Astrocyte (in vitro differentiated cells and primary cell): Measurements from ENCODE around the gene OR6Q1. TPM values are rescaled to one million over a fixed set of nuclear protein-coding genes. Genes with fewer than 3 reads are reported as not detected.

Source experiments
- DNase-seq: peaks from one replicate; pipeline ENCODE4 v3.0.0-alpha.2; 2010; ENCODE audit warnings: low read depth
- FAIRE-seq: peaks from 2 replicates; lab custom pipeline; 2011; peaks lifted over from hg19 to GRCh38; lab: Jason Lieb, UNC
- H2AFZ ChIP-seq: 2 replicates; pipeline ENCODE4 v1.6.0; 2012; ENCODE audit warnings: low read depth, low read length, inconsistent platforms
- H3K27ac ChIP-seq: 2 replicates; pipeline ENCODE4 v1.5.1; 2011; ENCODE audit warnings: low read depth, low read length, inconsistent platforms
- H3K27me3 ChIP-seq: 2 replicates; pipeline ENCODE4 v1.6.0; 2011; ENCODE audit warnings: low read length, inconsistent platforms; ENCODE audit not compliant: insufficient read depth
- H3K36me3 ChIP-seq: 2 replicates; pipeline ENCODE4 v1.5.1; 2011; ENCODE audit warnings: low read length, inconsistent platforms; ENCODE audit not compliant: insufficient read depth
- H3K4me1 ChIP-seq: 2 replicates; pipeline ENCODE4 v1.5.1; 2011; ENCODE audit warnings: low read length, inconsistent platforms; ENCODE audit not compliant: insufficient read depth
- H3K4me2 ChIP-seq: 2 replicates; pipeline ENCODE4 v1.6.0; 2012; ENCODE audit warnings: low read length, inconsistent platforms
- H3K4me3 ChIP-seq: 2 replicates; pipeline ENCODE4 v1.5.1; 2011; ENCODE audit warnings: low read depth, mild to moderate bottlenecking, low read length, inconsistent platforms; ENCODE audit not compliant: insufficient read depth
- H3K79me2 ChIP-seq: 2 replicates; pipeline ENCODE4 v1.6.0; 2012; ENCODE audit warnings: mild to moderate bottlenecking, low read length, inconsistent platforms; ENCODE audit not compliant: insufficient read depth
- H3K9ac ChIP-seq: 2 replicates; pipeline ENCODE4 v1.6.0; 2012; ENCODE audit warnings: mild to moderate bottlenecking, low read length, inconsistent platforms
- H3K9me3 ChIP-seq: 2 replicates; pipeline ENCODE4 v1.5.1; 2012; ENCODE audit warnings: low read depth, mild to moderate bottlenecking, low read length, inconsistent platforms; ENCODE audit not compliant: insufficient read depth
- H4K20me1 ChIP-seq: 2 replicates; pipeline ENCODE4 v1.6.0; 2012; ENCODE audit warnings: low read length, inconsistent platforms; ENCODE audit not compliant: insufficient read depth
- H3K27ac Mint-ChIP-seq: one replicate; pipeline ENCODE4 v1.8.0; 2021; ENCODE audit warnings: mild to moderate bottlenecking, mixed read lengths; ENCODE audit not compliant: unreplicated experiment
- H3K27me3 Mint-ChIP-seq: one replicate; pipeline ENCODE4 v1.8.0; 2021; ENCODE audit warnings: low read depth, mixed read lengths; ENCODE audit not compliant: unreplicated experiment
- H3K36me3 Mint-ChIP-seq: one replicate; pipeline ENCODE4 v1.8.0; 2021; ENCODE audit warnings: low read depth, mixed read lengths; ENCODE audit not compliant: unreplicated experiment
- H3K4me1 Mint-ChIP-seq: one replicate; pipeline ENCODE4 v1.8.0; 2021; ENCODE audit warnings: low read depth, mixed read lengths; ENCODE audit not compliant: unreplicated experiment
- H3K4me3 Mint-ChIP-seq: one replicate; pipeline ENCODE4 v1.8.0; 2021; ENCODE audit warnings: mild to moderate bottlenecking, moderate library complexity, mixed read lengths; ENCODE audit not compliant: unreplicated experiment
- H3K9me3 Mint-ChIP-seq: one replicate; pipeline ENCODE4 v1.8.0; 2021; ENCODE audit warnings: mild to moderate bottlenecking, mixed read lengths; ENCODE audit not compliant: unreplicated experiment
- CTCF ChIP-seq: IDR thresholded peaks from 2 replicates; pipeline ENCODE4 v1.5.1; 2011; ENCODE audit warnings: low read depth, mild to moderate bottlenecking, inconsistent platforms, low read length, moderate library complexity; ENCODE audit not compliant: insufficient read depth
- EZH2 ChIP-seq: IDR thresholded peaks from 2 replicates; pipeline ENCODE4 v1.6.1; 2012; ENCODE audit warnings: mild to moderate bottlenecking, low read length, inconsistent platforms; ENCODE audit not compliant: insufficient read depth
- total RNA-seq: library from RNA; stranded (reverse); gene quantifications from 2 replicates; pipeline ENCODE4 v1.2.1, GENCODE V29; 2021

OR6Q1 gene
- total RNA-seq, 1 donor from 2014 or later, result not detected

GRCh38 chr11:58059007-58059350 is 28.2 kb downstream of the OR6Q1 start:
- Histone ChIP-seq H2AFZ (peak overlapping the region; percentile 59), H3K4me2 (peak overlapping the region; percentile 50), H3K9me3 (no peaks in the 10 kb centered on the region), H3K4me3 (no peak overlapping the region), H3K36me3 (no peaks in the 10 kb centered on the region), H3K9ac (peak overlapping the region; percentile 59), H3K79me2 (no peaks in the 10 kb centered on the region), H3K27me3 (no peaks in the 10 kb centered on the region), H4K20me1 (no peaks in the 10 kb centered on the region), H3K27ac (peak overlapping the region; percentile 92), H3K4me1 (peaks cover 41% of the 10 kb centered on the region)
- peaks cover under 1% of the 10 kb centered on the region for H3K27me3 Mint-ChIP-seq
- peaks cover 40% of the 10 kb centered on the region for H3K4me1 Mint-ChIP-seq
- H3K4me3 Mint-ChIP-seq, result peak overlapping the region; percentile 61
- TF ChIP-seq CTCF (no peak), EZH2 (no peak)
- peak; percentile 96 for DNase-seq
- H3K9me3 Mint-ChIP-seq, result no peaks in the 10 kb centered on the region
- no peaks in the 10 kb centered on the region for H3K36me3 Mint-ChIP-seq
- no peak for FAIRE-seq
- H3K27ac Mint-ChIP-seq, result peak overlapping the region; percentile 99

- H3K9me3 Mint-ChIP-seq, result no peaks in the 10 kb centered on the region
- H3K9me3 ChIP-seq, result no peaks in the 10 kb centered on the region
- H3K27ac Mint-ChIP-seq, result peak overlapping the region; percentile 97
- no peak for TF ChIP-seq CTCF
- no peak for TF ChIP-seq EZH2
- no peak for DNase-seq
- no peak overlapping the region for H3K9ac ChIP-seq
- H3K4me3 Mint-ChIP-seq, result no peak overlapping the region
- H3K27me3 Mint-ChIP-seq, result peaks cover 4% of the 10 kb centered on the region
- no peak overlapping the region for H3K4me3 ChIP-seq
- no peaks in the 10 kb centered on the region for H4K20me1 ChIP-seq
- H3K27me3 ChIP-seq, result no peaks in the 10 kb centered on the region
- no peak overlapping the region for H3K4me2 ChIP-seq
- no peak overlapping the region for H2AFZ ChIP-seq
- H3K36me3 ChIP-seq, result no peaks in the 10 kb centered on the region
- no peaks in the 10 kb centered on the region for H3K36me3 Mint-ChIP-seq
- peak overlapping the region; percentile 83 for H3K27ac ChIP-seq
- H3K79me2 ChIP-seq, result no peaks in the 10 kb centered on the region
- no peak for FAIRE-seq
- H3K4me1 ChIP-seq, result peaks cover 41% of the 10 kb centered on the region
- peaks cover 40% of the 10 kb centered on the region for H3K4me1 Mint-ChIP-seq
Observed at GRCh38 chr11:58060535-58060934, 29.8 kb downstream of the OR6Q1 start.

- Histone ChIP-seq H4K20me1 (no peaks in the 10 kb centered on the region), H3K4me3 (no peak overlapping the region), H3K79me2 (no peaks in the 10 kb centered on the region), H3K9ac (peak overlapping the region; percentile 5), H3K36me3 (no peaks in the 10 kb centered on the region), H2AFZ (peak overlapping the region; percentile 14), H3K4me1 (peaks cover 41% of the 10 kb centered on the region), H3K27me3 (no peaks in the 10 kb centered on the region), H3K4me2 (peak overlapping the region; percentile 44), H3K9me3 (no peaks in the 10 kb centered on the region), H3K27ac (peak overlapping the region; percentile 63)
- Mint-ChIP-seq H3K4me1 (peaks cover 40% of the 10 kb centered on the region), H3K27me3 (peaks cover 6% of the 10 kb centered on the region), H3K4me3 (no peak overlapping the region), H3K36me3 (no peaks in the 10 kb centered on the region), H3K9me3 (no peaks in the 10 kb centered on the region), H3K27ac (peak overlapping the region; percentile 97)
- TF ChIP-seq EZH2, result no peak
- TF ChIP-seq CTCF, result peak; percentile 24
- no peak for FAIRE-seq
- DNase-seq, result peak; percentile 23
Observed at GRCh38 chr11:58060939-58061672, 30.4 kb downstream of the OR6Q1 start.
